Thyroid gland (tissue), 4 donors: ENCODE results near the gene EPN3. TPM values are rescaled to one million over a fixed set of nuclear protein-coding genes. Genes with fewer than 3 reads are reported as not detected.

Experiments used
- DNase-seq, 2 donors: peaks; one replicate each; pipeline ENCODE4 v3.0.0-alpha.2; 2019
- H3K27ac ChIP-seq, 3 donors: fragments of 200-600 bp; sonication (generic); 1 replicate in 2 of 3; 2 replicates in 1 of 3; pipeline ENCODE4 v1.5.1; 2016 to 2019; ENCODE audit warnings: mild to moderate bottlenecking in 1 of 3, moderate library complexity in 1 of 3
- H3K27me3 ChIP-seq: fragments of 200-600 bp; sonication (generic); one replicate; pipeline ENCODE4 v1.5.1; 2019
- H3K36me3 ChIP-seq, 2 donors: fragments of 200-600 bp; sonication (generic); one replicate each; pipeline ENCODE4 v1.5.1; 2016 to 2019
- H3K4me1 ChIP-seq, 2 donors: fragments of 200-600 bp; sonication (generic); one replicate each; pipeline ENCODE4 v1.5.1; 2017 to 2019
- H3K4me3 ChIP-seq, 3 donors: fragments of 200-600 bp; sonication (generic); replicated peaks in 1 of 3; 1 replicate in 2 of 3; 2 replicates in 1 of 3; pipeline ENCODE4 v1.5.1; 2016; ENCODE audit warnings: mild to moderate bottlenecking in 1 of 3
- H3K9me3 ChIP-seq: fragments of 200-600 bp; sonication (generic); one replicate; pipeline ENCODE4 v1.5.1; 2017
- POLR2A ChIP-seq, 2 donors: fragments of 450-650 bp; IDR thresholded peaks; one replicate each; pipeline ENCODE4 v1.6.1; 2017; ENCODE audit warnings: antibody characterized with exemption in 2 of 2, mild to moderate bottlenecking in 2 of 2, moderate library complexity in 1 of 2
- WGBS, 2 donors: methylation state at CpG; one replicate each; pipeline ENCODE4 v1.1.5; 2017; 5-methylcytosine and 5-hydroxymethylcytosine counted together
- intact Hi-C: fragments of 100-400 bp; cut with DNase I; formaldehyde crosslinking; loops from one replicate; pipeline ENCODE4 v1.15.1; 2023
- total RNA-seq, 4 donors: library from RNA; depleted of rRNA; stranded (reverse); fragments of >200 nt; gene quantifications; one replicate each; pipeline ENCODE4 v1.2.3, GENCODE V29; 2016
- TF ChIP-seq, protein P1 (sequence below), 6 experiments: fragments of 200-600 bp in 3 of 6; fragments of 450-650 bp in 3 of 6; sonication (generic) in 3 of 6; IDR thresholded peaks; one replicate each; pipeline ENCODE4 v1.5.1; 2016 to 2019; ENCODE audit warnings: antibody characterized with exemption in 6 of 6, mild to moderate bottlenecking in 2 of 6, inconsistent platforms in 1 of 6, moderate library complexity in 1 of 6

The EPN3 gene
- total RNA-seq, 4 donors from 2014 or later = 0.63 to 31.6 (median 3.5) TPM; not detected in 1

DNA sequence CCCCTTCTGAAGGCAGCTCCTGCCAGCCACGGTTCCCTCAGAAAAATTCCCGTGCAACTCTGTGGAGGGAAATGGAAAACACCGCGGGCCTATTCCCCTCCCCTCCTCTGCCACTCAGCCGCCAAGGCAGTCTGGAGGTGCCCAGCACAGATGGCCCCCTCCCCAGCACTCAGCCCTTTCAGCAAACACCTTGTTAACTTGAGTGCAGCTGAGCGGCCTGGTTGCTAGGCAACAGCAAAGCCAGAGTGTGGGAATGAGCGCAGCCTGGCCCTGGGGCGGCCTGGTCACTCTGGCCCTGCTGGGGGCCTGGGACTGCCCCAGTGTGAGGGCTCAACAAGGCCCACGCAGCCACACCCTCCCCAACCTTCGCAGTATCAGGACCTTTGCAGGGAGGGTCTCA lies 60.8 kb downstream of the EPN3 start:
- Histone ChIP-seq H3K27ac (no peak overlapping the region), H3K27me3 (no peaks in the 10 kb centered on the region), H3K36me3 (no peaks in the 10 kb centered on the region), H3K4me3 (no peak overlapping the region), H3K4me1 (peaks cover 30 to 46% of the 10 kb centered on the region in 2 donors), H3K9me3 (no peaks in the 10 kb centered on the region)
- TF ChIP-seq, protein P1, sequence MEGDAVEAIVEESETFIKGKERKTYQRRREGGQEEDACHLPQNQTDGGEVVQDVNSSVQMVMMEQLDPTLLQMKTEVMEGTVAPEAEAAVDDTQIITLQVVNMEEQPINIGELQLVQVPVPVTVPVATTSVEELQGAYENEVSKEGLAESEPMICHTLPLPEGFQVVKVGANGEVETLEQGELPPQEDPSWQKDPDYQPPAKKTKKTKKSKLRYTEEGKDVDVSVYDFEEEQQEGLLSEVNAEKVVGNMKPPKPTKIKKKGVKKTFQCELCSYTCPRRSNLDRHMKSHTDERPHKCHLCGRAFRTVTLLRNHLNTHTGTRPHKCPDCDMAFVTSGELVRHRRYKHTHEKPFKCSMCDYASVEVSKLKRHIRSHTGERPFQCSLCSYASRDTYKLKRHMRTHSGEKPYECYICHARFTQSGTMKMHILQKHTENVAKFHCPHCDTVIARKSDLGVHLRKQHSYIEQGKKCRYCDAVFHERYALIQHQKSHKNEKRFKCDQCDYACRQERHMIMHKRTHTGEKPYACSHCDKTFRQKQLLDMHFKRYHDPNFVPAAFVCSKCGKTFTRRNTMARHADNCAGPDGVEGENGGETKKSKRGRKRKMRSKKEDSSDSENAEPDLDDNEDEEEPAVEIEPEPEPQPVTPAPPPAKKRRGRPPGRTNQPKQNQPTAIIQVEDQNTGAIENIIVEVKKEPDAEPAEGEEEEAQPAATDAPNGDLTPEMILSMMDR (IDR thresholded peaks at IDR 0.05) = no peak
- no peak for TF ChIP-seq POLR2A (IDR thresholded peaks at IDR 0.05)
- peak; percentile 76 to 90 for DNase-seq
- intact Hi-C loops = no loop called here
- 20 to 25% methylated on average over 2 to 9 of the region's 10 CpGs for WGBS, 2 donors

Other genes starting within 250 kb of the EPN3 start
- gene XYLT2, start 186.6 kb upstream of the EPN3 start, total RNA-seq = 10 to 100 TPM; 22.4 to 33.4 (median 28.8) TPM
- gene MRPL27, start 159.6 kb upstream of the EPN3 start, total RNA-seq = 100 to 1,000 TPM in 1 of 4 donors, 10 to 100 TPM in 3; 44.6 to 115 (median 80.8) TPM
- gene EME1, start 159.5 kb upstream of the EPN3 start, total RNA-seq = under 1 TPM in 2 of 4 donors, not detected in 2; 0.27 to 0.93 TPM
- 10 to 100 TPM; 57.4 to 91.0 (median 77.5) TPM for gene LRRC59, start 135.2 kb upstream of the EPN3 start, total RNA-seq
- 100 to 1,000 TPM in 3 of 4 donors, 10 to 100 TPM in 1; 97.3 to 193 (median 143) TPM for gene ACSF2, start 106.5 kb upstream of the EPN3 start, total RNA-seq
- under 1 TPM in 1 of 4 donors, not detected in 3; 0.67 TPM for gene CHAD, start 63.9 kb upstream of the EPN3 start, total RNA-seq
- 10 to 100 TPM; 30.2 to 50.1 (median 34.7) TPM for gene RSAD1, start 53.9 kb upstream of the EPN3 start, total RNA-seq
- gene MYCBPAP, start 24.3 kb upstream of the EPN3 start, total RNA-seq = 1 to 10 TPM in 3 of 4 donors, under 1 TPM in 1; 0.78 to 3.2 (median 1.6) TPM
- 100 to 1,000 TPM in 3 of 4 donors, 10 to 100 TPM in 1; 94.9 to 177 (median 125) TPM for gene SPATA20, start 14.4 kb downstream of the EPN3 start, total RNA-seq
- gene CACNA1G, start 28.0 kb downstream of the EPN3 start, total RNA-seq = 1 to 10 TPM in 1 of 4 donors, under 1 TPM in 3; 0.13 to 3.3 (median 0.52) TPM
- 100 to 1,000 TPM in 2 of 4 donors, 10 to 100 TPM in 2; 51.0 to 189 (median 131) TPM for gene ABCC3, start 102.1 kb downstream of the EPN3 start, total RNA-seq
- gene ANKRD40, start 175.2 kb downstream of the EPN3 start, total RNA-seq = 10 to 100 TPM; 29.4 to 40.2 (median 35.1) TPM
- gene LUC7L3, start 186.9 kb downstream of the EPN3 start, total RNA-seq = 100 to 1,000 TPM in 2 of 4 donors, 10 to 100 TPM in 2; 75.2 to 199 (median 140) TPM
- gene ANKRD40CL, start 234.8 kb downstream of the EPN3 start, total RNA-seq = not detected